HS-5 (cell line): ENCODE measurements around the gene PLEKHS1.
"Not testable (repeated sequence)": the region's sequence is repeated elsewhere in the genome, so short reads cannot be mapped to it uniquely, and the experiment has no call there.

Source experiments
- DNase-seq: peaks from one replicate; pipeline ENCODE4 v3.0.0-alpha.2; 2012; ENCODE audit warnings: low read depth

Gene PLEKHS1

GRCh38 chr10:113791691-113792090 lies 40.2 kb downstream of the PLEKHS1 start:
- DNase-seq: no peak

- no peak for DNase-seq
Observed at GRCh38 chr10:113801569-113801968, 50.1 kb downstream of the PLEKHS1 start.

DNA sequence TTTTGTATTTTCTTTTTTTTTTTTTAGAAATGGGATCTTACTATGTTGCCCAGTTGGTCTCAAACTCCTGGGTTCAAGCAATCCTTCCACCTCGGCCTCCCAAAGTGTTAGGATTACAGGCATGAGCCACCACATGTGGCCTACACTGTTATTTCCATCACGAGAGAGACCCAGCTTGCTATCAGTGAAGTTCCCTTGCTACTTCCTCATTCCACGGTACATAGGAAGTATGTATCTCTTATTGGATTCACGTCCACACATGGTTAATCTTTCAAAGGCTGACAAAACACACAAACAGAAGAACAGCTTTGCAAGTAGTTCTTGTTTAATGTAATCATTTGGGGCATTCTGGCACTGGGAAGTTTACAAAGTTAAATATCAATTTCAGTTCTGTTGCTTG lies 51.5 kb downstream of the PLEKHS1 start:
- no peak for DNase-seq

GRCh38 chr10:113806503-113806902 lies 55.0 kb downstream of the PLEKHS1 start:
- DNase-seq: no peak

- DNase-seq: no peak
Observed at GRCh38 chr10:113808168-113808567, 56.7 kb downstream of the PLEKHS1 start.

DNA sequence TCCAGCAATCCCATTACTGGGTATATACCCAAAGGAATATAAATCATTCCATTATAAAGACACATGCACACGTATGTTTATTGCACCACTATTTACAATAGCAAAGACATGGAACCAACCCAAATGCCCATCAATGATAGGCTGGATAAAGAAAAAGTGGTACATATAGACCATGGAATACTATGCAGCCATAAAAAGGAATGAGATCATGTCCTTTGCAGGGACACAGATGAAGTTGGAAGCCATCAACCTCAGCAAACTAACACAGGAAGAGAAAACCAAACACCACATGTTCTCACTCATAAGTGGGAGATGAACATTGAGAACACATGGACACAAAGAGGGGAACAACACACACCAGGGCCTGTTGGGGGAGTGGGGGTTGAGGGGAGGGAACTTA lies 63.2 kb downstream of the PLEKHS1 start:
- DNase-seq: not testable (repeated sequence)

- no peak for DNase-seq
Observed at GRCh38 chr10:113819989-113820388, 68.5 kb downstream of the PLEKHS1 start.

DNA sequence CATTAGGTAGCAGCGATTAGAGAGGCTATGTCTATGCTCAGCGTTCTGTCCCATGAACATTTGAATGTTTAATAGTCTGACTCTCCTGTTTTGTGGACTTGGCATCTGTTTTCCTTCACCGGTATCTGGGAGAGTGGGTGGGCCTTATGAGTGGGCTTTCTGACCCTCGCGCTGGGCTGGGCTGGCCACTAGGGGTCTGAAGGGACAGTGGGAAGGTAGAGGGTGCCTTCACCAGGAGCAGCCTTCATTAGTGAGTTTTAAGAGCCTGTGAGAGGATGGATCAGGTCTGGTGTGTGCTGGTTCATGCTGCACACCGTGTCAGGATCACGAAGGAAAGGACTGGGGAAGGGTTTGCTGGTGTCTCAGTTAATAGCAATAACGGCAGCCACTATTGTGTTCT lies 69.0 kb downstream of the PLEKHS1 start:
- DNase-seq: no peak

DNA sequence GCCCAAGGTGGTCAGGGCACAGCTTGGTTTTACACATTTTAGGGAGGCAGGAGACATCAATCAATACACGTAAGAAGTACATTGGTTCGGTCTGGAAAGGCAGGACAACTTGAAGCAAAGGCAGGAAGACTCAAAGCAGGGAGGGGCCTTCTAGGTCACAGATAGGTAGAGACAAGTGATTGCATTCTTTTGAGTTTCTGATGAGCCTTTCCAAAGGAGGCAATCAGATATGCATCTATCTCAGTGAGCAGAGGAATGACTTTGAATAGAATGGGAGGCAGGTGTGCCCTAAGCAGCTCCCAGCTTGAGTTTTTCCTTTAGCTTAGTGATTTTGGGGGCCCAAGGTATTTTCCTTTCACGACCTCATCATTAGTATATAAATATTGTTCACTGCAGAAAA lies 69.8 kb downstream of the PLEKHS1 start:
- not testable (repeated sequence) for DNase-seq

DNA sequence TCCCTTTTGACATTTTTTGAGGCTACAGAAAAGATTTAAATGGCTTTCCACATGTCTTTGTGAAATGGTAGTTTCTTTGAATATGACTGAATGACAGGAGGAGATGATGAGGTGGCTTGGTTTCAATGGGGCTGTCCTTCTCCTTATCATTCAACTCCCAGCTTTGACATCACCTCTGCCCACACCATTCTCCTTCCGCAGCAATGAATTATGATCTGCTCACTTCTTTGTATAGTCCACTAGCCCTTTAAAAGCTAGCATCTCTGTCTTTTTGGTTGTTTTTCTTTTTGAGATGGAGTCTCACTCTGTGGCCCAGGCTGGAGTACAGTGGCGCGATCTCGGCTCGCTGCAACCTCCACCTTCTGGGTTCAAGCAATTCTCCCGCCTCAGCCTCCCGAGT lies 70.7 kb downstream of the PLEKHS1 start:
- no peak for DNase-seq

GRCh38 chr10:113823389-113823788 lies 71.9 kb downstream of the PLEKHS1 start:
- no peak for DNase-seq

DNA sequence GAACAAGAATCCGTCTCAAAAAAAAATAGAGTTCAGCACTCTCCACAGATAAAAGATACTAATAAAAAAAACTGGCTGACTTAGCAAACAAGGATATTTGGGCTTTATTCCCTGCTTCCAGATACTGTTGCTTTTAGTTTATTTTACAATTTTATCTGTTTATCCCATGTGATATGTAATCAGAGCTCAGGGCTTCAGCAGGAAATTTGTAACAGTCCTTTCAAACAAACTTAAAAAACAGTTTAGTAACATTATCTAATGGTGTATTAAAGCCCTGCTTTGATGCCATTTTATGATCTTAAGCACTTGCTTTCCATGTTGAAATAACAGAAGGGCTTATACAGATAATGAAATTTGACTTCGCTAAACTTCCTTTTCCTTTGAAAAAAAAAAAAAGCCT lies 74.3 kb downstream of the PLEKHS1 start:
- DNase-seq: no peak

GRCh38 chr10:113828567-113828966 lies 77.1 kb downstream of the PLEKHS1 start:
- DNase-seq: not testable (repeated sequence)
